ENCODE data around the gene HEATR5B.
"Not testable (repeated sequence)": the region's sequence is repeated elsewhere in the genome, so short reads cannot be mapped to it uniquely, and the experiment has no call there.

HEATR5B gene

GRCh38 chr2:37061776-37062175 lies 22.4 kb downstream of the HEATR5B start:
- no peak for DNase-seq (ENCODE audit: low read depth, low spot score)

- no peak for DNase-seq (ENCODE audit: low read depth, low spot score)
Observed at GRCh38 chr2:37061013-37061711, 23.0 kb downstream of the HEATR5B start.

- DNase-seq (ENCODE audit: low read depth, low spot score): no peak
Observed at GRCh38 chr2:37060446-37060845, 23.7 kb downstream of the HEATR5B start.

GRCh38 chr2:37059841-37060240 lies 24.3 kb downstream of the HEATR5B start:
- no peak for DNase-seq (ENCODE audit: low read depth, low spot score)

GRCh38 chr2:37052600-37053332 lies 31.4 kb downstream of the HEATR5B start:
- DNase-seq (ENCODE audit: low read depth, low spot score): no peak

- DNase-seq (ENCODE audit: low read depth, low spot score): no peak
Observed at GRCh38 chr2:37039580-37039979, 44.6 kb downstream of the HEATR5B start.

GRCh38 chr2:37037771-37038170 lies 46.4 kb downstream of the HEATR5B start:
- no peak for DNase-seq (ENCODE audit: low read depth, low spot score)

GRCh38 chr2:37029758-37030157 lies 54.4 kb downstream of the HEATR5B start:
- DNase-seq (ENCODE audit: low read depth, low spot score): no peak

- peak; percentile 15 for DNase-seq (ENCODE audit: low read depth, low spot score)
Observed at GRCh38 chr2:37026050-37026449, 58.1 kb downstream of the HEATR5B start.

- no peak for DNase-seq (ENCODE audit: low read depth, low spot score)
Observed at GRCh38 chr2:37020887-37021796, 63.0 kb downstream of the HEATR5B start.

- DNase-seq (ENCODE audit: low read depth, low spot score): no peak
Observed at GRCh38 chr2:37020212-37020886, 63.8 kb downstream of the HEATR5B start.

GRCh38 chr2:37013315-37013641 lies 70.9 kb downstream of the HEATR5B start:
- no peak for DNase-seq (ENCODE audit: low read depth, low spot score)

- no peak for DNase-seq (ENCODE audit: low read depth, low spot score)
Observed at GRCh38 chr2:37011130-37011529, 73.0 kb downstream of the HEATR5B start.

- DNase-seq (ENCODE audit: low read depth, low spot score): no peak
Observed at GRCh38 chr2:37005118-37005868, 78.9 kb downstream of the HEATR5B start.

GRCh38 chr2:37000988-37001556 lies 83.1 kb downstream of the HEATR5B start:
- DNase-seq (ENCODE audit: low read depth, low spot score): no peak

GRCh38 chr2:37000318-37000717 lies 83.9 kb downstream of the HEATR5B start:
- no peak for DNase-seq (ENCODE audit: low read depth, low spot score)

- not testable (repeated sequence) for DNase-seq (ENCODE audit: low read depth, low spot score)
Observed at GRCh38 chr2:36999416-36999815, 84.8 kb downstream of the HEATR5B start.

GRCh38 chr2:36993841-36994620 lies 90.1 kb downstream of the HEATR5B start:
- no peak for DNase-seq (ENCODE audit: low read depth, low spot score)

- no peak for DNase-seq (ENCODE audit: low read depth, low spot score)
Observed at GRCh38 chr2:36988008-36988407, 96.2 kb downstream of the HEATR5B start.

- DNase-seq (ENCODE audit: low read depth, low spot score): no peak
Observed at GRCh38 chr2:36982467-36982866, 101.7 kb downstream of the HEATR5B start.
